ENCODE results near the gene DYSF. TPM values are rescaled to one million over a fixed set of nuclear protein-coding genes. Genes with fewer than 3 reads are reported as not detected.

Gene DYSF
- total and polyA plus RNA-seq, 3 donors from 2014 or later, result 6.8 to 10.9 (median 8.9) TPM

- no peak for DNase-seq
- WGBS, 2 donors, result 94 to 97% methylated on average over 18 of the region's 18 CpGs
- H3K9me3 ChIP-seq, result no peaks in the 10 kb centered on the region
- no peak overlapping the region for H3K27ac ChIP-seq
- H3K27me3 ChIP-seq, result no peaks in the 10 kb centered on the region
- TF ChIP-seq POLR2A (IDR thresholded peaks at IDR 0.05) (no peak), CTCF (IDR thresholded peaks at IDR 0.05) (no peak)
- no peaks in the 10 kb centered on the region for H3K4me1 ChIP-seq
- intact Hi-C loops (cut with DNase I; ENCODE audit: low total_unique reads), result no loop called here
- no peaks in the 10 kb centered on the region for H3K36me3 ChIP-seq (ENCODE audit: low read depth, missing control alignments)
- no peak overlapping the region for H3K4me3 ChIP-seq
These were observed 82.9 kb downstream of the DYSF start for GRCh38 chr2:71536226-71536671.

- DNase-seq, result no peak
- Histone ChIP-seq H3K4me3 (no peak overlapping the region), H3K9me3 (no peaks in the 10 kb centered on the region), H3K27me3 (no peaks in the 10 kb centered on the region), H3K36me3 (ENCODE audit: low read depth, missing control alignments) (no peaks in the 10 kb centered on the region), H3K27ac (no peak overlapping the region), H3K4me1 (no peaks in the 10 kb centered on the region)
- intact Hi-C loops (cut with DNase I; ENCODE audit: low total_unique reads), result no loop called here
- no peak for TF ChIP-seq CTCF (IDR thresholded peaks at IDR 0.05)
- TF ChIP-seq POLR2A (IDR thresholded peaks at IDR 0.05), result no peak
- WGBS, 2 donors, result 97 to 100% methylated on average over 3 of the region's 3 CpGs
These were observed 84.9 kb downstream of the DYSF start for GRCh38 chr2:71538241-71538640.

GRCh38 chr2:71538656-71539265 is 85.4 kb downstream of the DYSF start:
- H3K27ac ChIP-seq, result no peak overlapping the region
- intact Hi-C loops (cut with DNase I; ENCODE audit: low total_unique reads), result no loop called here
- no peak for DNase-seq
- H3K27me3 ChIP-seq, result no peaks in the 10 kb centered on the region
- H3K36me3 ChIP-seq (ENCODE audit: low read depth, missing control alignments), result no peaks in the 10 kb centered on the region
- TF ChIP-seq POLR2A (IDR thresholded peaks at IDR 0.05) (no peak), CTCF (IDR thresholded peaks at IDR 0.05) (no peak)
- H3K9me3 ChIP-seq, result no peaks in the 10 kb centered on the region
- no peak overlapping the region for H3K4me3 ChIP-seq
- WGBS, 2 donors, result 84 to 90% methylated on average over 12 of the region's 12 CpGs
- no peaks in the 10 kb centered on the region for H3K4me1 ChIP-seq

- no peak overlapping the region for H3K4me3 ChIP-seq
- 93 to 97% methylated on average over 1 of the region's 1 CpG for WGBS, 2 donors
- TF ChIP-seq POLR2A (IDR thresholded peaks at IDR 0.05) (no peak), CTCF (IDR thresholded peaks at IDR 0.05) (no peak)
- no peaks in the 10 kb centered on the region for H3K9me3 ChIP-seq
- no peak for DNase-seq
- H3K4me1 ChIP-seq, result peaks cover 6% of the 10 kb centered on the region
- intact Hi-C loops (cut with DNase I; ENCODE audit: low total_unique reads), result no loop called here
- H3K36me3 ChIP-seq (ENCODE audit: low read depth, missing control alignments), result no peaks in the 10 kb centered on the region
- H3K27me3 ChIP-seq, result no peaks in the 10 kb centered on the region
- H3K27ac ChIP-seq, result no peak overlapping the region
These were observed 87.5 kb downstream of the DYSF start for GRCh38 chr2:71540818-71541217.
